ENCODE results near the gene ARID4A.
"Not testable (repeated sequence)": the region's sequence is repeated elsewhere in the genome, so short reads cannot be mapped to it uniquely, and the experiment has no call there.

ARID4A gene

DNA sequence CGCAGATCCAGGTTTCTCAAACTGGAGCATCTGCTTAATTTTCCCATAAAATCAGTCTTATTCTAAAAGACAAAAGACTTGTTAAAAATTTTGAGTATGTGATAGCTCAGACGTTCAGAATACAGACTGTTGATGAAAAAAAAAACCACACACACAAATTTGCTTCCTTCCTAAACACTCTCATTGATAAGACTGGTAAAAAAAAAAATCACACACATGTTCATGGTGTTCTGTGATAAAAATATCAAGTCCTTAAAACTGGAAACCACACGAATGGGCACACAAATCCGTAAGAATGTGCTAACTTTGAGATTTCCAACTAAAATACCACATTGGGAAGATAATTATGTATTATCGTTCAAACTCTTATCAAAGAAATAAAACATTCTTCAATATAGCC lies 6.7 kb upstream of the ARID4A start:
- DNase-seq: no peak

GRCh38 chr14:58292187-58292586 lies 6.2 kb upstream of the ARID4A start:
- DNase-seq: no peak

GRCh38 chr14:58294201-58294600 lies 4.2 kb upstream of the ARID4A start:
- no peak for DNase-seq

GRCh38 chr14:58296726-58297125 lies 1.6 kb upstream of the ARID4A start:
- no peak for DNase-seq

DNA sequence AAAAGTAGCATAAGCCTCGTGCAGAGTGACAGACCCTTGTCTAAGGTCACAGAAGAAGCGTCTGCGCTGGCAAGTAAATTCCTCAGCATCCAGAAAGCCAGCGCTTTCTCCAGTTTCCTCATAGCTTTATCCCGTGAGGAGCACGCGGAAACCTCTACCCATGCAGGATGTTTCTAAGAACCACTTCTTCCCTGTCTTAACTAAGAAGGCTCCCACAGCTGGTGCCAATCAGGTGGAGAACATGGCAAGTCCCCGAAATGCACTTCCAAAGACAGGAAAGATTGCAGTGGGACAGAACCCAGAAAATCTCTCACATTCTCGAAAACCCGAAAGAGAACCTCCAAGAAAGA lies 968 bp upstream of the ARID4A start:
- peak in 1 of 2 donors; percentile 31 for DNase-seq

- DNase-seq: peak; percentile 97 to 99
Observed at GRCh38 chr14:58297762-58298476, 436 bp upstream of the ARID4A start.

DNA sequence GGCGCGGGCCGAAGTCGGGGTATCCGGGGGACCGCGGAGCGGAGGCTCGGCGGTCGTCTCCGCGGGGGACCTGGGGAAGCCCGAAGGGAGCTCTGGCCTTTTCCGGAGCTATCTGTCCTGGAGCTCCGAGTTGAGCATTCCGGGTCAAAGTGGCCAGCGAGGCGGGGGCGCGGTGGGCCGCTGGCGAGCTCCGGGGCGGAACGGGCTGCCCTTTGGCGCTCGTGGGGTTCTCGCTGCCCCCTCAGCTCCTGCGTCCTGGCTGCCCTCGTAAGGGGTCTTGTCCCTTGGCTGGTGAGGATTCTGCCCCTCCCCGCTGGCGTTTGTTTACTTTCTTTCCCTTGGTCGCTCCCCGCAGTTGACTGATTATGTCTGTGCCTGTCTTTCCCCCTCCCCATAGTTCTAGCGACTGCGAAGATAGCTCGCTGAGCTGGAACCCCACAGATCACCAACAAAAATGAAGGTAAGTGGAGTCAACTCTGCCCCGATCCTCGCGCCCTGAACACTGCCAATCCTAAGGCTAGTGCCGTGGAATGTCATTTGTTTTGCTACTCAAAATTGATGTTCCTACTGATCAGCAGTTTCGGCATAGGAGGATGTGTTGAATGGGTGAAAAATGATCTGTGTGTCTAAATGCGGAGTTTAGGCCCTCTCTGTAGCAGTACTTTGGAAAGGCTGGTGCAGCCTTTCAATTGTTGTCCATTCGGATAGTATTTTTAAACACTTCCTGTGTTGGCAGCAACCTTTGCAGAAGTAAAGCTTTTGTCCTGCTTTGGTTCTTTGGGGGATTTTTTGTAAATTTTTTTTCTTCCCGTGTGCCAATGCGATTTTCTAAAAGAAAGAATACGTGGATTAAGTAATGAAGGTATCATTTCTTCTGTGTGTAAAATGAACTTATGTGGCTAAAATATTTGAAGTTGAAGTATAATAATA lies 1.3 kb downstream of the ARID4A start:
- DNase-seq: peak in 1 of 2 donors; percentile 13

- no peak for DNase-seq
Observed at GRCh38 chr14:58301416-58301815, 3.1 kb downstream of the ARID4A start.

DNA sequence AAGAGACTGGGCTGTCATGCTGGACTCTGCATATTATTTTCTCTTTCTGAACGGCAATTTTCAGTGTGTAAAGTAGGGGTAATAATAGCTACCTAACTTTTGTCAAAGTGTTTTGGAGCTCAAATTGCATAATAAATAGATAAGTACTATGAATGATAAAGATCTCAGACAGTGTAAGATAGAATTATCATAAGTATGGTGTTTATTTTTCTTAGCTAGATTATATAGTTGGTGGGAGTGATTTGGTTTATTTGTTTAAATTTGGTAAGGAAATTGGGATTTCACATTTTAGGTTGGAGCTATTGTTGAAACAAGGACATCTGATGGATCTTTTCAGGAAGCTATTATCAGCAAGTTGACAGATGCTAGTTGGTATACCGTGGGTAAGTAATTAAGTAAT lies 7.4 kb downstream of the ARID4A start:
- DNase-seq: no peak

DNA sequence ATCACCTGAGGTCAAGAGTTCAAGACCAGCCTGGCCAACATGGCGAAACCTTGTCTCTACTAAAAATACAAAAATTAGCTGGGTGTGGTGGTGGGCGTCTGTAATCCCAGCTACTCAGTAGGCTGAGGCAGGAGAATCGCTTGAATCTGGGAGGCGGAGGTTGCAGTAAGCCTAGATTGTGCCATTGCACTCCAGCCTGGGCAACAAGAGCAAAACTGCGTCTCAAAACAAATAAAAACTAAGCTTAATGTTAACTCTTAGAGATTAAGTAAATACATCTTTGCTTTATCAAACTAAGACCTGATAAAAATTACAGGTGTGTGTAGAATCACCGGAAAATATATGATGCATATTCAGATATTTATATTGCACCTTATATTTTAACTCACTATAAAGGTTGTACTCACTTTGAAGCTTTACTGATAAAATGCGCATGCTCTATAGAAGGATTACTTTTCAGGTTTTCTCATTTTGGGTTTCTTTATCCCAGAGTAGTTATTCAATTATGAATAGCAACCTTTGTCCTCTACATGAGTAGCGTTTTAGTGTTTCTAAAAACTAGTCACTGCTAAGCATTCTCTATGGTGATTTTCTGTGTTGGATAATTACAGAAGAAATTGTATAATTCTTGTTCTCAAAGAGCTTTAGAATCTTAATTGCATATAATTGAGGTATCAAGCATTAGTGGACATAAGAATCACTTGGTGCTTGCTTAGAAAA lies 9.4 kb downstream of the ARID4A start:
- no peak for DNase-seq

GRCh38 chr14:58309086-58309485 lies 10.7 kb downstream of the ARID4A start:
- DNase-seq: no peak

DNA sequence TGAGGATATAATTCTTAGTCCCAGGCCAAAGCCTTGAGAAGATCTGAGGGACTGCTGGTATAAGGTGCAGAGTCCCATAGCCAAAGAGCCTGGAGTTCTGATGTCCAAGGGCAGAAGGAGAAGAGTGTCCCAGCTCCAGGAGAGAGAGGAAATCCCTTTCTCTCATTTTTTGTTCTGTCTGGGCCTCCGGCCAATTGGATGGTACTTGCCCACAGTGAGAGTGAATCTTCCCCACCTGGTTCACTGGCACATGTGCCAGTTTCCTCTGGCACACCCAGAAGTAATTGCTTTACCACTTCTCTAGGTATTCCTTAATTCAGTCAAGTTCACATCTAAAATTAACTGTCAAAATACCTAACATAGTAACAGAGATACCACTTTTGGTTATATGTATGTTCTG lies 15.3 kb downstream of the ARID4A start:
- DNase-seq: no peak

GRCh38 chr14:58315606-58316005 lies 17.3 kb downstream of the ARID4A start:
- DNase-seq: no peak

DNA sequence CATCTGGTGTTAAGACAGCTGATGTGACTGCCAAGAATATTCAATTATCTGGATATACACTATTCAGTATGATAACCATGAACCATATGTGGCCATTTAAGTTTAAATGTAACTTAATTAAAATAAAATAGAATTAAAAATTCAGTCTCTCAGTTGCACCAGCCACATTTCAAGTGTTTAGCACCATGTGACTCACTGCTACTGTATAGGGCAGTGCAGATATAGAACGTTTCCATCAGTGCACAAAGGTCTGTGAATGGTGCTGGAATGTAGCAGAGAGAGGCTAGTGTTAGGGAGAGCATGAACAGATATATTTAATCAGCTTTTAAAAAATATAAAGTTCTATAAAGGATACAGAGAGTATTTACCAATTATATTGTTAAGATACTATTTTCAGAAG lies 28.7 kb downstream of the ARID4A start:
- no peak for DNase-seq

DNA sequence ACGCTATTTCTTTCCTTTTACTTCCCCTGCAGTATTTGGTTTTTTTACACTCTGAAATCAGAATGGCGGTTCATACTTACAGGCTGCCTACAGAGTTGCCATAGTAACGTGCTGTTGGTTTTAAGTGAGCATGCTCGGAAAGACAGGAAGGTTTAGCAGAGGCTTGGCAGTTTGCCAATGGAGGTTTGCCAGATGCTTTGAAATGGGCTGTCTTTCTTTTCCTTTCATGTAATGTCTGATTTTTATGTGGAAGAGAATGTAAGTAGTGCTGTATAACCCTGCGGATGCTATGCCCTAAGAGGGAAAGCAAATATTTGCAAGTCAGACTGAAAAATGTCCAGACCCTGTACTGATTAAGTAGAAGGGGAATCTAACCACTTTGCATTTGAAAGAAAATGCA lies 32.8 kb downstream of the ARID4A start:
- DNase-seq: peak; percentile 76 to 83

- DNase-seq: no peak
Observed at GRCh38 chr14:58332561-58332960, 34.2 kb downstream of the ARID4A start.

- DNase-seq: not testable (repeated sequence)
Observed at GRCh38 chr14:58339666-58340065, 41.3 kb downstream of the ARID4A start.

- no peak for DNase-seq
Observed at GRCh38 chr14:58341152-58341748, 42.9 kb downstream of the ARID4A start.

- DNase-seq: not testable (repeated sequence)
Observed at GRCh38 chr14:58343535-58343934, 45.2 kb downstream of the ARID4A start.

- DNase-seq: no peak
Observed at GRCh38 chr14:58353516-58354299, 55.4 kb downstream of the ARID4A start.

DNA sequence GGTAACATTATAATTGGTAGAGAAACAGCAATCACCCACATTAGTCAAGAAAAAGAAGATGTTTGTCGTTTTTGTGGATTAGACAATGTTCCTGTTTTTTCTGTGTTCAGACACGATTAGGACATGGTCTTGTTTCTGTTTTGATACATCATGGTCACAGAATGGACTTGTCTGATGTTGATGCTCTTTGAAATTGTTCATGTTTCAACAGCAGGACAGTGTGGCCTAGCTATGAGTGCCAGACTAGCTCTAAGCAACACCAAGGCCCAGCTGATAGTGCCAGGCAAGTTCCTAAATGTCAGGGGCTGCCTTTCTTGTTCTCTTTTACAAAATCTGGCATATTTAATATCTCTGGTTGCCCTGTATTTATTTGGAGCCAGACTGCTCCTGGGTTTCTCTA lies 56.5 kb downstream of the ARID4A start:
- no peak for DNase-seq

DNA sequence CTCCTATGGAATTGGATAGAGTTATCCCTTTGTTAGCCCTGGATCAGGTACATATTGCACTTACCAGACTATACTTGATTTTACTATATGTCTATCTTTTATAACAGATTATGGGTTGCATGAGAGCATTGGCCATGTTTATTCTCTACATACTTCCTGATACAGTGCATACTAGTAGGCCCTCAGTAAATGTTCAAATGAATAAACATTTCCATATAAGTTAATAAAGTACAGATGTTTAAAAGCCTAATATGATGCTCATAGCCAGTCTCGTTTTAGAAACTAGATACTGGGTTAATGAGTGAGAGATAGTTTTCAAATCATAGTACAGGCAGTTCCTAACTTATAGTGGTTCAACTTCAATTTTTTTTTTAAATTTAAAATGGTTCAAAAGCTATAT lies 57.9 kb downstream of the ARID4A start:
- no peak for DNase-seq

Data from stimulated activated CD4-positive, alpha-beta T cell treated with anti-CD3 and anti-CD28 coated beads, Interleukin-2, amount 100 ng/mL, for 24 hours (primary cell).